Measurements from ENCODE around the gene JAZF1.

JAZF1 gene

GRCh38 chr7:27967639-27968038 is 213.0 kb downstream of the JAZF1 start:
- no peak for TF ChIP-seq ESRRG (CRISPR knock-in tag; IDR thresholded peaks at IDR 0.05)
- TF ChIP-seq SNAI2 (CRISPR knock-in tag; IDR thresholded peaks at IDR 0.05), result no peak
- TF ChIP-seq ZNF8 (CRISPR knock-in tag; IDR thresholded peaks at IDR 0.05), result no peak
- no peak for TF ChIP-seq CREB5 (CRISPR knock-in tag; IDR thresholded peaks at IDR 0.05; ENCODE audit: low read depth)
- TF ChIP-seq RARB (CRISPR knock-in tag; IDR thresholded peaks at IDR 0.05), result no peak
- TF ChIP-seq ZC3H10 (CRISPR knock-in tag; IDR thresholded peaks at IDR 0.05), result no peak
- no peak for TF ChIP-seq PPARA (CRISPR knock-in tag; IDR thresholded peaks at IDR 0.05; ENCODE audit: borderline replicate concordance)
- no peak for TF ChIP-seq ZFP3 (CRISPR knock-in tag; IDR thresholded peaks at IDR 0.05)
- TF ChIP-seq TOX (CRISPR knock-in tag; IDR thresholded peaks at IDR 0.05; ENCODE audit: borderline replicate concordance), result no peak
- TF ChIP-seq BACH2 (CRISPR knock-in tag; IDR thresholded peaks at IDR 0.05; ENCODE audit: borderline replicate concordance), result no peak
- no peak for TF ChIP-seq ARNTL (CRISPR knock-in tag; IDR thresholded peaks at IDR 0.05; ENCODE audit: borderline replicate concordance, low read depth)
- TF ChIP-seq, protein P1, sequence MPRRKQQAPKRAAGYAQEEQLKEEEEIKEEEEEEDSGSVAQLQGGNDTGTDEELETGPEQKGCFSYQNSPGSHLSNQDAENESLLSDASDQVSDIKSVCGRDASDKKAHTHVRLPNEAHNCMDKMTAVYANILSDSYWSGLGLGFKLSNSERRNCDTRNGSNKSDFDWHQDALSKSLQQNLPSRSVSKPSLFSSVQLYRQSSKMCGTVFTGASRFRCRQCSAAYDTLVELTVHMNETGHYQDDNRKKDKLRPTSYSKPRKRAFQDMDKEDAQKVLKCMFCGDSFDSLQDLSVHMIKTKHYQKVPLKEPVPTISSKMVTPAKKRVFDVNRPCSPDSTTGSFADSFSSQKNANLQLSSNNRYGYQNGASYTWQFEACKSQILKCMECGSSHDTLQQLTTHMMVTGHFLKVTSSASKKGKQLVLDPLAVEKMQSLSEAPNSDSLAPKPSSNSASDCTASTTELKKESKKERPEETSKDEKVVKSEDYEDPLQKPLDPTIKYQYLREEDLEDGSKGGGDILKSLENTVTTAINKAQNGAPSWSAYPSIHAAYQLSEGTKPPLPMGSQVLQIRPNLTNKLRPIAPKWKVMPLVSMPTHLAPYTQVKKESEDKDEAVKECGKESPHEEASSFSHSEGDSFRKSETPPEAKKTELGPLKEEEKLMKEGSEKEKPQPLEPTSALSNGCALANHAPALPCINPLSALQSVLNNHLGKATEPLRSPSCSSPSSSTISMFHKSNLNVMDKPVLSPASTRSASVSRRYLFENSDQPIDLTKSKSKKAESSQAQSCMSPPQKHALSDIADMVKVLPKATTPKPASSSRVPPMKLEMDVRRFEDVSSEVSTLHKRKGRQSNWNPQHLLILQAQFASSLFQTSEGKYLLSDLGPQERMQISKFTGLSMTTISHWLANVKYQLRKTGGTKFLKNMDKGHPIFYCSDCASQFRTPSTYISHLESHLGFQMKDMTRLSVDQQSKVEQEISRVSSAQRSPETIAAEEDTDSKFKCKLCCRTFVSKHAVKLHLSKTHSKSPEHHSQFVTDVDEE (CRISPR knock-in tag; IDR thresholded peaks at IDR 0.05), result no peak
- no peak for ATAC-seq

- TF ChIP-seq OSR1 (CRISPR knock-in tag; IDR thresholded peaks at IDR 0.05) (no peak), GLIS3 (CRISPR knock-in tag; IDR thresholded peaks at IDR 0.05) (no peak), ZFP3 (CRISPR knock-in tag; IDR thresholded peaks at IDR 0.05) (no peak), PPARA (CRISPR knock-in tag; IDR thresholded peaks at IDR 0.05; ENCODE audit: borderline replicate concordance) (no peak), ZNF8 (CRISPR knock-in tag; IDR thresholded peaks at IDR 0.05) (no peak), ZC3H10 (CRISPR knock-in tag; IDR thresholded peaks at IDR 0.05) (no peak), SNAI2 (CRISPR knock-in tag; IDR thresholded peaks at IDR 0.05) (no peak), RARB (CRISPR knock-in tag; IDR thresholded peaks at IDR 0.05) (no peak), CSRNP3 (CRISPR knock-in tag; IDR thresholded peaks at IDR 0.05) (no peak), ZNF565 (CRISPR knock-in tag; conservative IDR thresholded peaks at IDR 0.05; ENCODE audit: low read depth) (no peak), CREB5 (CRISPR knock-in tag; IDR thresholded peaks at IDR 0.05; ENCODE audit: low read depth) (no peak), CSDC2 (CRISPR knock-in tag; IDR thresholded peaks at IDR 0.05) (no peak), ZNF70 (CRISPR knock-in tag; IDR thresholded peaks at IDR 0.05) (no peak), POU6F1 (CRISPR knock-in tag; IDR thresholded peaks at IDR 0.05; ENCODE audit: borderline replicate concordance, low read depth) (no peak), ZFP30 (CRISPR knock-in tag; IDR thresholded peaks at IDR 0.05) (no peak)
- TF ChIP-seq, protein P1 (CRISPR knock-in tag; IDR thresholded peaks at IDR 0.05), result no peak
- ATAC-seq, result peak; percentile 49; the same call in 2 of the 3 replicates
Observed at GRCh38 chr7:27966219-27966780, 214.3 kb downstream of the JAZF1 start.
